ENCODE results near the gene ZCRB1. TPM values are rescaled to one million over a fixed set of nuclear protein-coding genes. Genes with fewer than 3 reads are reported as not detected.

The ZCRB1 gene
- total RNA-seq, 1 donor from 2014 or later = 31.5 TPM

DNA sequence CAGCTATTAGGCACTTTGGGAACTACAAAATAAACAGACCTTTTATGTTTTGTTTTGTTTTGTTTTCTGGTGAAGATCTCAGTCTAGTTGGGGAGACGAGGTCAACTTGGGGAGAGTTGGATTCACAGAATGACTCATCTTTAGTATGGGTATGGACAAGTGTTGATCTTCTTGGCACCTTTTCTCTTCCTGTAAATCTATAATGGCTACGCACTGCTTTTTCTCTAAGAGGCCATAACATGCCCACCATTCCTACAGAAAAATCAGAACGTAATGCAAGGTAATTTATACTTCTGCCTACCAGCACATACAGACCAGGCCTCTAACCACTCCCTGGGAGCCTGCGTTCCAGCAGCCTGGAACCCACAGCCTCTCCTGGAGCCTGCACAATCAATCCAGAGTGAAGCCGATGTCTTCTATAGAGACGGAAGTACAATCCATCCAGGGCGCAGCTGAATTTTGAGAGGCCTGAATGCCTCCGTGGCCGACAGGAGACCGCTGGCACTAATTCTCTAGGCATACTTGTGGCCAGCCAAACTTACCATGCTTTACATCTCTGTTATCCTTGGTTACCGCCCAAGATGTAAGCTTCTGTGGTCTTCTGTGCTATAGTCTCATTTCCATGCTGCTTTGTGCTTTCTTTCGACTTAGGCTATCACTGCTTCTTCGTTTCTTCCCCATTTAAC is 790 bp upstream of the ZCRB1 start:
- DNase-seq (ENCODE audit: low spot score) = no peak
- H3K4me3 Mint-ChIP-seq (ENCODE audit: unreplicated experiment) = peak overlapping the region; percentile 97
- peak overlapping the region; percentile 88 for H3K27ac Mint-ChIP-seq (ENCODE audit: unreplicated experiment)
- H3K4me1 Mint-ChIP-seq (ENCODE audit: unreplicated experiment) = peaks cover 19% of the 10 kb centered on the region
- no peaks in the 10 kb centered on the region for H3K9me3 Mint-ChIP-seq (ENCODE audit: unreplicated experiment)
- H3K36me3 Mint-ChIP-seq (ENCODE audit: low read depth, unreplicated experiment) = no peaks in the 10 kb centered on the region
- H3K27me3 Mint-ChIP-seq (ENCODE audit: unreplicated experiment) = peaks cover 10% of the 10 kb centered on the region
- no peak for TF ChIP-seq CTCF (IDR thresholded peaks at IDR 0.05; ENCODE audit: unreplicated experiment)

GRCh38 chr12:42325326-42325652 is 605 bp downstream of the ZCRB1 start:
- H3K27me3 Mint-ChIP-seq (ENCODE audit: unreplicated experiment) = peaks cover 8% of the 10 kb centered on the region

DNA sequence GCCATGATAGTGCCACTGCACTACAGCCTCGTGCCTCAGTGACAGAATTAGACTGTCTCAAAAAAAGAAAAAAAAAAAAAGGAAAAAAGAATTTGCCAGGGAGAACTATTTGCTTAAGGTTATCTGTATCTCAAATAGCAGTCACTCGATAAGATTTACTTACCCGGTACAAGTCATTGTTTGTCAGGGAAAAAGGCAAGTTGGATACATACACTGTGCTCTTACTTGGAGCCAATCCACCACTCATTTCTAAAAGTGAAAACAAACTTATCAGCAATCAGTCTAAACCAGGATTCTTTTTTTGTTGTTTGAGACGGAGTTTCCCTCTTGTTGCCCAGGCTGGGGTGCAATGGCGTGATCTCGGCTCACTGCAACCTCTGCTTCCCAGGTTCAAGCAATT is 2.0 kb downstream of the ZCRB1 start:
- Mint-ChIP-seq H3K27me3 (ENCODE audit: unreplicated experiment) (peaks cover 5% of the 10 kb centered on the region), H3K4me3 (ENCODE audit: unreplicated experiment) (no peak overlapping the region), H3K9me3 (ENCODE audit: unreplicated experiment) (no peaks in the 10 kb centered on the region), H3K4me1 (ENCODE audit: unreplicated experiment) (peaks cover 19% of the 10 kb centered on the region), H3K36me3 (ENCODE audit: low read depth, unreplicated experiment) (no peaks in the 10 kb centered on the region), H3K27ac (ENCODE audit: unreplicated experiment) (no peak overlapping the region)
- no peak for DNase-seq (ENCODE audit: low spot score)
- no peak for TF ChIP-seq CTCF (IDR thresholded peaks at IDR 0.05; ENCODE audit: unreplicated experiment)

More at GRCh38 chr12:42325326-42325652, 605 bp downstream of the ZCRB1 start:
- Mint-ChIP-seq H3K9me3 (ENCODE audit: unreplicated experiment) (no peaks in the 10 kb centered on the region), H3K27ac (ENCODE audit: unreplicated experiment) (peak overlapping the region; percentile 88), H3K36me3 (ENCODE audit: low read depth, unreplicated experiment) (no peaks in the 10 kb centered on the region), H3K4me1 (ENCODE audit: unreplicated experiment) (peaks cover 19% of the 10 kb centered on the region), H3K4me3 (ENCODE audit: unreplicated experiment) (peak overlapping the region; percentile 97)
- TF ChIP-seq CTCF (IDR thresholded peaks at IDR 0.05; ENCODE audit: unreplicated experiment) = no peak
- DNase-seq (ENCODE audit: low spot score) = no peak

- H3K9me3 Mint-ChIP-seq (ENCODE audit: unreplicated experiment) = no peaks in the 10 kb centered on the region
- H3K4me1 Mint-ChIP-seq (ENCODE audit: unreplicated experiment) = peaks cover 19% of the 10 kb centered on the region
- no peak for DNase-seq (ENCODE audit: low spot score)
- no peak for TF ChIP-seq CTCF (IDR thresholded peaks at IDR 0.05; ENCODE audit: unreplicated experiment)
- H3K36me3 Mint-ChIP-seq (ENCODE audit: low read depth, unreplicated experiment) = no peaks in the 10 kb centered on the region
- no peak overlapping the region for H3K4me3 Mint-ChIP-seq (ENCODE audit: unreplicated experiment)
- peaks cover 5% of the 10 kb centered on the region for H3K27me3 Mint-ChIP-seq (ENCODE audit: unreplicated experiment)
- no peak overlapping the region for H3K27ac Mint-ChIP-seq (ENCODE audit: unreplicated experiment)
Measured at GRCh38 chr12:42322567-42322966, 3.3 kb downstream of the ZCRB1 start.

GRCh38 chr12:42320796-42321195 is 5.1 kb downstream of the ZCRB1 start:
- no peak for TF ChIP-seq CTCF (IDR thresholded peaks at IDR 0.05; ENCODE audit: unreplicated experiment)
- DNase-seq (ENCODE audit: low spot score) = no peak
- Mint-ChIP-seq H3K4me3 (ENCODE audit: unreplicated experiment) (no peak overlapping the region), H3K27me3 (ENCODE audit: unreplicated experiment) (peaks cover 4% of the 10 kb centered on the region), H3K4me1 (ENCODE audit: unreplicated experiment) (peaks cover 5% of the 10 kb centered on the region), H3K27ac (ENCODE audit: unreplicated experiment) (no peak overlapping the region), H3K36me3 (ENCODE audit: low read depth, unreplicated experiment) (no peaks in the 10 kb centered on the region), H3K9me3 (ENCODE audit: unreplicated experiment) (no peaks in the 10 kb centered on the region)
